GM18517 (cell line): ENCODE measurements around the gene PAX7.

Source experiments
- ATAC-seq: cut with Tn5 transposase; IDR thresholded peaks from one replicate; pipeline ENCODE4 v1.9.1; 2021; ENCODE audit warnings: mild to moderate bottlenecking, moderate library complexity; ENCODE audit not compliant: unreplicated experiment

The PAX7 gene

GRCh38 chr1:18789246-18789645 lies 158.6 kb downstream of the PAX7 start:
- no peak for ATAC-seq

GRCh38 chr1:18792747-18793146 lies 162.1 kb downstream of the PAX7 start:
- ATAC-seq: no peak

- no peak for ATAC-seq
Measured at GRCh38 chr1:18793164-18793563, 162.5 kb downstream of the PAX7 start.

GRCh38 chr1:18794051-18794450 lies 163.4 kb downstream of the PAX7 start:
- ATAC-seq: no peak

- ATAC-seq: no peak
Measured at GRCh38 chr1:18794561-18794960, 163.9 kb downstream of the PAX7 start.

- ATAC-seq: no peak
Measured at GRCh38 chr1:18795002-18795689, 164.5 kb downstream of the PAX7 start.

- no peak for ATAC-seq
Measured at GRCh38 chr1:18796950-18797349, 166.3 kb downstream of the PAX7 start.
